ENCODE results near the gene SWSAP1. TPM values are rescaled to one million over a fixed set of nuclear protein-coding genes. Genes with fewer than 3 reads are reported as not detected.
A peak's percentile ranks its signal among the peaks of the same experiment; 100 is the strongest.

SWSAP1 gene
- total and polyA plus RNA-seq, 2 experiments from 2014 or later: 2.1 to 6.1 TPM

- ATAC-seq (peak; percentile 36), DNase-seq (ENCODE audit: low spot score) (peak; percentile 79)
- Histone ChIP-seq H3K36me3 (ENCODE audit: insufficient read depth) (no peaks in the 10 kb centered on the region), H3K4me1 (ENCODE audit: insufficient read depth) (peaks cover 11% of the 10 kb centered on the region), H3K27ac (ENCODE audit: low read depth) (peak overlapping the region; percentile 56), H4K20me1 (replicated peaks; ENCODE audit: insufficient read depth) (no peaks in the 10 kb centered on the region), H3K27me3 (ENCODE audit: insufficient read depth) (no peaks in the 10 kb centered on the region), H3F3A (replicated peaks; ENCODE audit: low read depth) (peaks cover 11% of the 10 kb centered on the region), H3K4me3 (peak overlapping the region; percentile 54), H3K9me2 (ENCODE audit: insufficient read depth) (no peaks in the 10 kb centered on the region), H3K4me2 (peak overlapping the region; percentile 77), H2AFZ (no peak overlapping the region), H3K79me2 (replicated peaks; ENCODE audit: insufficient read depth) (peaks cover 10% of the 10 kb centered on the region; the same call in 1 of the 2 replicates)
- TF ChIP-seq, protein P1, sequence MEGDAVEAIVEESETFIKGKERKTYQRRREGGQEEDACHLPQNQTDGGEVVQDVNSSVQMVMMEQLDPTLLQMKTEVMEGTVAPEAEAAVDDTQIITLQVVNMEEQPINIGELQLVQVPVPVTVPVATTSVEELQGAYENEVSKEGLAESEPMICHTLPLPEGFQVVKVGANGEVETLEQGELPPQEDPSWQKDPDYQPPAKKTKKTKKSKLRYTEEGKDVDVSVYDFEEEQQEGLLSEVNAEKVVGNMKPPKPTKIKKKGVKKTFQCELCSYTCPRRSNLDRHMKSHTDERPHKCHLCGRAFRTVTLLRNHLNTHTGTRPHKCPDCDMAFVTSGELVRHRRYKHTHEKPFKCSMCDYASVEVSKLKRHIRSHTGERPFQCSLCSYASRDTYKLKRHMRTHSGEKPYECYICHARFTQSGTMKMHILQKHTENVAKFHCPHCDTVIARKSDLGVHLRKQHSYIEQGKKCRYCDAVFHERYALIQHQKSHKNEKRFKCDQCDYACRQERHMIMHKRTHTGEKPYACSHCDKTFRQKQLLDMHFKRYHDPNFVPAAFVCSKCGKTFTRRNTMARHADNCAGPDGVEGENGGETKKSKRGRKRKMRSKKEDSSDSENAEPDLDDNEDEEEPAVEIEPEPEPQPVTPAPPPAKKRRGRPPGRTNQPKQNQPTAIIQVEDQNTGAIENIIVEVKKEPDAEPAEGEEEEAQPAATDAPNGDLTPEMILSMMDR (conservative IDR thresholded peaks at IDR 0.05; ENCODE audit: low read depth in 2 of 2): no peak
- TF ChIP-seq REST (IDR thresholded peaks at IDR 0.05; ENCODE audit: unreplicated experiment): no peak
- peak; percentile 28; the same call in 1 of the 2 replicates for TF ChIP-seq ETS1 (IDR thresholded peaks at IDR 0.05)
- TF ChIP-seq STAT1 (IDR thresholded peaks at IDR 0.05; ENCODE audit: unreplicated experiment): no peak
- no peak for TF ChIP-seq ZNF114 (CRISPR knock-in tag; IDR thresholded peaks at IDR 0.05)
- no peak for TF ChIP-seq JUNB (IDR thresholded peaks at IDR 0.05; ENCODE audit: unreplicated experiment)
- TF ChIP-seq POLR2AphosphoS5 (IDR thresholded peaks at IDR 0.05; ENCODE audit: low read depth): peak; percentile 71
- no peak for TF ChIP-seq EZH2phosphoT487 (IDR thresholded peaks at IDR 0.05; ENCODE audit: unreplicated experiment)
- Mint-ChIP-seq H3K27ac (no peak overlapping the region), H3K36me3 (ENCODE audit: low read depth) (peaks cover 15% of the 10 kb centered on the region), H3K9me3 (no peaks in the 10 kb centered on the region), H3K27me3 (ENCODE audit: insufficient read depth, low read depth, poor library complexity) (peaks cover 10% of the 10 kb centered on the region), H3K4me3 (no peak overlapping the region), H3K4me1 (peaks cover 20% of the 10 kb centered on the region)
These were observed 880 bp downstream of the SWSAP1 start for GRCh38 chr19:11375143-11375948.

Data from GM23338 (cell line).